H9 (cell line): Measurements from ENCODE around the gene COL4A2. TPM values are rescaled to one million over a fixed set of nuclear protein-coding genes. Genes with fewer than 3 reads are reported as not detected.
A peak's percentile ranks its signal among the peaks of the same experiment; 100 is the strongest.

Experiments used
- DNase-seq: peaks from one replicate; pipeline ENCODE4 v3.0.0-alpha.2; 2017
- H2AFZ ChIP-seq: one replicate; pipeline ENCODE4 v1.6.1; 2013; ENCODE audit warnings: mild to moderate bottlenecking, low read length, control low read depth, moderate library complexity
- H2AK5ac ChIP-seq: 2 replicates; pipeline ENCODE4 v1.6.1; 2013; ENCODE audit warnings: low read length, control low read depth, mixed read lengths; ENCODE audit not compliant: insufficient read length
- H2BK120ac ChIP-seq: one replicate; pipeline ENCODE4 v1.6.1; 2013; ENCODE audit warnings: low read depth, mild to moderate bottlenecking, low read length, control low read depth, inconsistent platforms; ENCODE audit not compliant: poor library complexity, severe bottlenecking
- H2BK12ac ChIP-seq: 2 replicates; pipeline ENCODE4 v1.6.1; 2013; ENCODE audit warnings: low read length, control low read depth, mixed read lengths, low read depth; ENCODE audit not compliant: insufficient read length
- H2BK15ac ChIP-seq: 2 replicates; pipeline ENCODE4 v1.6.1; 2013; ENCODE audit warnings: low read depth, low read length, control low read depth
- H2BK20ac ChIP-seq: one replicate; pipeline ENCODE4 v1.6.1; 2013; ENCODE audit warnings: low read depth, mild to moderate bottlenecking, low read length, control low read depth, inconsistent platforms; ENCODE audit not compliant: poor library complexity, severe bottlenecking
- H2BK5ac ChIP-seq: 2 replicates; pipeline ENCODE4 v1.6.1; 2013; ENCODE audit warnings: low read length, control low read depth, mixed read lengths; ENCODE audit not compliant: insufficient read length
- H3K14ac ChIP-seq: 2 replicates; pipeline ENCODE4 v1.6.1; 2013; ENCODE audit warnings: low read length, control low read depth; ENCODE audit not compliant: insufficient read depth
- H3K18ac ChIP-seq: 2 replicates; pipeline ENCODE4 v1.6.1; 2013; ENCODE audit warnings: low read depth, mild to moderate bottlenecking, mixed read lengths, low read length, control low read depth; ENCODE audit not compliant: insufficient read length
- H3K23ac ChIP-seq: 2 replicates; pipeline ENCODE4 v1.6.1; 2013; ENCODE audit warnings: low read length, control low read depth, mixed read lengths, low read depth; ENCODE audit not compliant: insufficient read length
- H3K23me2 ChIP-seq: 2 replicates; pipeline ENCODE4 v1.6.1; 2013; ENCODE audit warnings: low read depth, mild to moderate bottlenecking, mixed read lengths, low read length, control low read depth; ENCODE audit not compliant: insufficient read length, poor library complexity, severe bottlenecking
- H3K27ac ChIP-seq: 2 replicates; pipeline ENCODE4 v1.5.1; 2013; ENCODE audit warnings: low read length, control low read depth, mixed read lengths, low read depth; ENCODE audit not compliant: insufficient read length
- H3K27me3 ChIP-seq: 2 replicates; pipeline ENCODE4 v1.6.1; 2013; ENCODE audit warnings: low read length, control low read depth, inconsistent platforms; ENCODE audit not compliant: insufficient read depth
- H3K4ac ChIP-seq: 2 replicates; pipeline ENCODE4 v1.6.1; 2013; ENCODE audit warnings: low read depth, mild to moderate bottlenecking, control low read depth, inconsistent platforms, low read length, moderate library complexity
- H3K4me1 ChIP-seq: 2 replicates; pipeline ENCODE4 v1.6.1; 2013; ENCODE audit warnings: low read length, control low read depth, inconsistent platforms; ENCODE audit not compliant: insufficient read depth
- H3K4me2 ChIP-seq: 2 replicates; pipeline ENCODE4 v1.6.1; 2013; ENCODE audit warnings: low read length, control low read depth, mixed read lengths; ENCODE audit not compliant: insufficient read length, insufficient read depth
- H3K56ac ChIP-seq: 2 replicates; pipeline ENCODE4 v1.6.1; 2013; ENCODE audit warnings: low read depth, mild to moderate bottlenecking, mixed read lengths, low read length, control low read depth; ENCODE audit not compliant: insufficient read length
- H3K79me1 ChIP-seq: 2 replicates; pipeline ENCODE4 v1.6.1; 2013; ENCODE audit warnings: low read depth, mild to moderate bottlenecking, moderate library complexity, low read length, control low read depth, inconsistent platforms; ENCODE audit not compliant: insufficient read depth, poor library complexity, severe bottlenecking
- H3K79me2 ChIP-seq: 2 replicates; pipeline ENCODE4 v1.6.1; 2013; ENCODE audit warnings: low read length, control low read depth, inconsistent platforms; ENCODE audit not compliant: insufficient read depth
- H3K9ac ChIP-seq: 2 replicates; pipeline ENCODE4 v1.6.1; 2013; ENCODE audit warnings: low read length, control low read depth, mixed read lengths; ENCODE audit not compliant: insufficient read length; ENCODE audit errors: extremely low read depth
- H3K9me3 ChIP-seq: one replicate; pipeline ENCODE4 v1.6.1; 2013; ENCODE audit warnings: low read depth, low read length, inconsistent platforms; ENCODE audit not compliant: control insufficient read depth
- H3T11ph ChIP-seq: one replicate; pipeline ENCODE4 v1.6.1; 2013; ENCODE audit warnings: mild to moderate bottlenecking, low read length, control low read depth, inconsistent platforms
- H4K20me1 ChIP-seq: one replicate; pipeline ENCODE4 v1.6.1; 2013; ENCODE audit not compliant: control insufficient read depth, insufficient read length, insufficient read depth
- H4K5ac ChIP-seq: 2 replicates; pipeline ENCODE4 v1.6.1; 2013; ENCODE audit warnings: low read depth, mild to moderate bottlenecking, mixed read lengths, low read length, control low read depth; ENCODE audit not compliant: insufficient read length
- H4K8ac ChIP-seq: replicated peaks from 2 replicates; pipeline ENCODE4 v1.6.1; 2013; ENCODE audit warnings: low read length, control low read depth, mixed read lengths, low read depth; ENCODE audit not compliant: insufficient read length
- H4K91ac ChIP-seq: 2 replicates; pipeline ENCODE4 v1.6.1; 2013; ENCODE audit warnings: low read depth, mild to moderate bottlenecking, moderate library complexity, mixed read lengths, low read length, control low read depth; ENCODE audit not compliant: insufficient read length
- H3K27ac Mint-ChIP-seq, 3 experiments: 2 replicates in 2 of 3; 3 replicates in 1 of 3; pipeline ENCODE4 v1.8.0; 2020 to 2021; ENCODE audit warnings: mixed read lengths in 3 of 3, mild to moderate bottlenecking in 1 of 3, moderate library complexity in 1 of 3
- H3K27me3 Mint-ChIP-seq: 2 replicates; pipeline ENCODE4 v1.8.0; 2021; ENCODE audit warnings: low read depth, mild to moderate bottlenecking, moderate library complexity, mixed read lengths
- H3K36me3 Mint-ChIP-seq, 3 experiments: 2 replicates in 2 of 3; 3 replicates in 1 of 3; pipeline ENCODE4 v1.8.0; 2020 to 2021; ENCODE audit warnings: low read depth in 3 of 3, mixed read lengths in 3 of 3; ENCODE audit not compliant: insufficient read depth in 1 of 3
- H3K4me1 Mint-ChIP-seq, 2 experiments: 2 replicates each; pipeline ENCODE4 v1.8.0; 2020; ENCODE audit warnings: mixed read lengths in 2 of 2
- H3K4me3 Mint-ChIP-seq, 2 experiments: 2 replicates in 1 of 2; 3 replicates in 1 of 2; pipeline ENCODE4 v1.8.0; 2020 to 2021; ENCODE audit warnings: mild to moderate bottlenecking in 2 of 2, mixed read lengths in 2 of 2, moderate library complexity in 1 of 2
- H3K9me3 Mint-ChIP-seq, 2 experiments: 2 replicates in 1 of 2; 3 replicates in 1 of 2; pipeline ENCODE4 v1.8.0; 2020; ENCODE audit warnings: mild to moderate bottlenecking in 2 of 2, mixed read lengths in 2 of 2, moderate library complexity in 1 of 2
- WGBS: extraction: QIAGEN DNeasy Blood & Tissue Kit; methylation state at CpG from one replicate; pipeline ENCODE4 v1.1.7; 2013; ENCODE audit warnings: missing lambda C conversion rate, low lambda C conversion rate, mixed read lengths; ENCODE audit not compliant: insufficient read length; ENCODE audit errors: extremely low coverage; 5-methylcytosine and 5-hydroxymethylcytosine counted together
- total RNA-seq: library from RNA; stranded (reverse); gene quantifications from 2 replicates; pipeline ENCODE4 v1.2.1, GENCODE V29; 2021
- TF ChIP-seq, protein P1 (sequence below): fragments of 200-600 bp; sonication (generic); conservative IDR thresholded peaks from 3 replicates; pipeline ENCODE4 v1.8.0; 2021; ENCODE audit warnings: antibody characterized with exemption, mild to moderate bottlenecking

The COL4A2 gene
- total RNA-seq, 1 experiment from 2014 or later = 76.5 TPM

DNA sequence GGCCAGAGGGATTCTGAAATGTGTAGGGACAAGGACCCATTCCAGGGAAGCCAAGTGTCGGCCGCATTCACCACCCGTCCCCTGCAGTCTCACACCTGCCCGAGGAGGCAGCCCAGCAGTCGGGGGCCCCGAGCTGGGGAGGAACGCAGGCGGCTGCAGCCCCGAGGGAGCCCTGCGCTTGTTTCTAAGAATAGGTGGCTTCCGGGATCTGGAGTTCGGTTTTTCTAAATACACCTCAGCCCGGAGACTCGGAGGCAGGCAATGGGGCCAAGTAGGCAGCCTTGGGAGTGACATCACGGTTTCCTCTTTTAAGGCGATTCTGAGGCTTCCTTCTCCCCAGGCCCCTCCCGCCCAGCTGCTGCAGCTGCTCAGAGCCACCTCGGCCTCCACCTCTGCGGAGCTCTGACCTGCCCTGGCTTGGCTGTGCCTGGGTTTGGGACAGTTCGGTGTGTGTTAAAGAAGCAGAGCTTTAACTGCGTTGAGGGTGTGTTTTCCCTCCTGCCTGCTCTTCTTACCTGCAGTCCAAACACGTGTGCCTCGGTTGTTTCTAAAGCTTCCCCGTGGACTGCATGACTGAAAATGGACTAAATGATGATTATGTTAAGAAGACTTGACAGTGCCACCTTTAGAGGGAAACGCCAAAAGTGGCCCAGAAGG is 80.5 kb downstream of the COL4A2 start:
- no peak overlapping the region for H4K8ac ChIP-seq
- no peaks in the 10 kb centered on the region for H3K79me1 ChIP-seq
- 0 out of 2 replicates have a peak overlapping the region, but pooled peaks have one; percentile 21 for H3K14ac ChIP-seq
- H2BK15ac ChIP-seq = no peak overlapping the region
- H4K20me1 ChIP-seq = no peaks in the 10 kb centered on the region
- no peak overlapping the region for H3K27ac ChIP-seq
- H3K23me2 ChIP-seq = no peaks in the 10 kb centered on the region
- H3K27me3 ChIP-seq = no peaks in the 10 kb centered on the region
- H3K4me2 ChIP-seq = no peak overlapping the region
- no peak overlapping the region for H4K5ac ChIP-seq
- Mint-ChIP-seq H3K27ac (peak overlapping the region in 2 of 3 experiments; percentile 44 to 49; a peak in 2 of 7 replicates), H3K36me3 (peaks cover 22 to 30% (median 23%) of the 10 kb centered on the region in 3 experiments), H3K27me3 (no peaks in the 10 kb centered on the region; the same call in 1 of the 2 replicates), H3K9me3 (peaks cover 12 to 23% of the 10 kb centered on the region in 2 experiments), H3K4me1 (peaks cover 28 to 29% of the 10 kb centered on the region in 2 experiments), H3K4me3 (no peak overlapping the region)
- no peak overlapping the region for H4K91ac ChIP-seq
- no peak overlapping the region for H3K9ac ChIP-seq
- no peak overlapping the region for H2BK5ac ChIP-seq
- H3K4me1 ChIP-seq = peaks cover 11% of the 10 kb centered on the region; the same call in 1 of the 2 replicates
- H3K79me2 ChIP-seq = no peaks in the 10 kb centered on the region
- TF ChIP-seq, protein P1, sequence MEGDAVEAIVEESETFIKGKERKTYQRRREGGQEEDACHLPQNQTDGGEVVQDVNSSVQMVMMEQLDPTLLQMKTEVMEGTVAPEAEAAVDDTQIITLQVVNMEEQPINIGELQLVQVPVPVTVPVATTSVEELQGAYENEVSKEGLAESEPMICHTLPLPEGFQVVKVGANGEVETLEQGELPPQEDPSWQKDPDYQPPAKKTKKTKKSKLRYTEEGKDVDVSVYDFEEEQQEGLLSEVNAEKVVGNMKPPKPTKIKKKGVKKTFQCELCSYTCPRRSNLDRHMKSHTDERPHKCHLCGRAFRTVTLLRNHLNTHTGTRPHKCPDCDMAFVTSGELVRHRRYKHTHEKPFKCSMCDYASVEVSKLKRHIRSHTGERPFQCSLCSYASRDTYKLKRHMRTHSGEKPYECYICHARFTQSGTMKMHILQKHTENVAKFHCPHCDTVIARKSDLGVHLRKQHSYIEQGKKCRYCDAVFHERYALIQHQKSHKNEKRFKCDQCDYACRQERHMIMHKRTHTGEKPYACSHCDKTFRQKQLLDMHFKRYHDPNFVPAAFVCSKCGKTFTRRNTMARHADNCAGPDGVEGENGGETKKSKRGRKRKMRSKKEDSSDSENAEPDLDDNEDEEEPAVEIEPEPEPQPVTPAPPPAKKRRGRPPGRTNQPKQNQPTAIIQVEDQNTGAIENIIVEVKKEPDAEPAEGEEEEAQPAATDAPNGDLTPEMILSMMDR = no peak
- no peak overlapping the region for H3K23ac ChIP-seq
- H3K4ac ChIP-seq = no peak overlapping the region
- peak; percentile 73 for DNase-seq
- H3K56ac ChIP-seq = no peak overlapping the region
- no peak overlapping the region for H2BK20ac ChIP-seq
- WGBS = no CpG with 5 or more reads among the region's 25 CpGs
- no peak overlapping the region for H3K18ac ChIP-seq
- H3K9me3 ChIP-seq = no peaks in the 10 kb centered on the region
- H2BK12ac ChIP-seq = no peak overlapping the region
- H2BK120ac ChIP-seq = no peak overlapping the region
- H2AK5ac ChIP-seq = no peak overlapping the region
- no peak overlapping the region for H3T11ph ChIP-seq
- no peak overlapping the region for H2AFZ ChIP-seq
